ENCODE data around the gene NNMT.

DNA sequence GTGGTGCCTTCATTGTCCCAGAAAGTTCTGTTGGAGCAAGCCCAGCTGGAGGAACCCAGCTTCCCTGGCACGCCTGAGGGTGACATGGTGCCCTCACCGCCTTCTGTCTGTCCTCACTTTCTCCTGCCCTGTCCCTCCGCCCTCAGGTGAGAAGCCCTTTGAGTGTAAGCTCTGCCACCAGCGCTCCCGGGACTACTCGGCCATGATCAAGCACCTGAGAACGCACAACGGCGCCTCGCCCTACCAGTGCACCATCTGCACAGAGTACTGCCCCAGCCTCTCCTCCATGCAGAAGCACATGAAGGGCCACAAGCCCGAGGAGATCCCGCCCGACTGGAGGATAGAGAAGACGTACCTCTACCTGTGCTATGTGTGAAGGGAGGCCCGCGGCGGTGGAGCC is 46.0 kb upstream of the NNMT start:
- TF ChIP-seq, protein P1, sequence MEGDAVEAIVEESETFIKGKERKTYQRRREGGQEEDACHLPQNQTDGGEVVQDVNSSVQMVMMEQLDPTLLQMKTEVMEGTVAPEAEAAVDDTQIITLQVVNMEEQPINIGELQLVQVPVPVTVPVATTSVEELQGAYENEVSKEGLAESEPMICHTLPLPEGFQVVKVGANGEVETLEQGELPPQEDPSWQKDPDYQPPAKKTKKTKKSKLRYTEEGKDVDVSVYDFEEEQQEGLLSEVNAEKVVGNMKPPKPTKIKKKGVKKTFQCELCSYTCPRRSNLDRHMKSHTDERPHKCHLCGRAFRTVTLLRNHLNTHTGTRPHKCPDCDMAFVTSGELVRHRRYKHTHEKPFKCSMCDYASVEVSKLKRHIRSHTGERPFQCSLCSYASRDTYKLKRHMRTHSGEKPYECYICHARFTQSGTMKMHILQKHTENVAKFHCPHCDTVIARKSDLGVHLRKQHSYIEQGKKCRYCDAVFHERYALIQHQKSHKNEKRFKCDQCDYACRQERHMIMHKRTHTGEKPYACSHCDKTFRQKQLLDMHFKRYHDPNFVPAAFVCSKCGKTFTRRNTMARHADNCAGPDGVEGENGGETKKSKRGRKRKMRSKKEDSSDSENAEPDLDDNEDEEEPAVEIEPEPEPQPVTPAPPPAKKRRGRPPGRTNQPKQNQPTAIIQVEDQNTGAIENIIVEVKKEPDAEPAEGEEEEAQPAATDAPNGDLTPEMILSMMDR (IDR thresholded peaks at IDR 0.05) = no peak
- TF ChIP-seq EP300 (IDR thresholded peaks at IDR 0.05) (no peak), POLR2AphosphoS5 (IDR thresholded peaks at IDR 0.05) (peak in 1 of 2 donors; percentile 4), POLR2A (IDR thresholded peaks at IDR 0.05) (no peak)
